Activated naive CD4-positive, alpha-beta T cell treated with Interleukin-2 at 50 U/mL for 16 hours (primary cell): ENCODE data around the gene RHOB.

Experiments
- DNase-seq: peaks from one replicate; pipeline ENCODE4 v3.0.0-alpha.2; 2020

The RHOB gene

DNA sequence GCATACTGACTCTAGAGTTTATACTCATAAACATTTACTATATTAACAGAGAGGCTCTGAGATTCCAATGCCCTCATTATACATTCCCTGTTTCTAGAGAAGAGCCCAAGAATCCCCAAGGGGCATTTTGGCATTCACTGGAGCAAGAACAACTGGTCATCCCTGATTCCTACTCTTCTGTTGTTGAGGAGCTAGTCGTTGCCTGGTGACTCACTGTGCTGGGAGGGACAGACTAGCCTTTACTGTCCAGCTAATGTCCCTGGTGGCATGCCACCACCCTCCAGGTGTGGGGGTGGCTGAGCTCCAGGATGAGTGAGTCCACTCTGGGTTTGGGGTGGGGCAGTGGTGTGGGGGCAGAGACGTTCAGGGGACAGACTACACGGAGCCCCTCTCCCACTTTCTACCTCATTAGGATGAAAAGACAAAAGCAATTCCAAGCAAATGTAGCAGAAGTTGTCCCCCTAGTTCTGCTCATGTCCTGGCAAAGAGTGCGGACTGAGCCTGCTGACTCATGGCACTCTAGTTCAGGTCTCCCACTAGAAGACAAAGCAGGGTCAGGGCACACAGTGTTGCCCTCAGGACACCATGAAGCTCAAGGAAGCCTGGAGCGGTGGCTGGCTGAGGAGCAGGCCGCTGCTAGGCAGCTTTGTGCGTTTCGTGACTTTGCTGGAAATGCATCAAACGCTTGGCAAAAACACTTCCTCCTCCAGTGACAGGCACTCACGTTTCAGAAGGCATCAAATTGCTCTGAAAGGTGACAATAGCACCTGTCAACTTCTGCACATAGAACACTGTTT is 49.4 kb downstream of the RHOB start:
- DNase-seq: no peak

DNA sequence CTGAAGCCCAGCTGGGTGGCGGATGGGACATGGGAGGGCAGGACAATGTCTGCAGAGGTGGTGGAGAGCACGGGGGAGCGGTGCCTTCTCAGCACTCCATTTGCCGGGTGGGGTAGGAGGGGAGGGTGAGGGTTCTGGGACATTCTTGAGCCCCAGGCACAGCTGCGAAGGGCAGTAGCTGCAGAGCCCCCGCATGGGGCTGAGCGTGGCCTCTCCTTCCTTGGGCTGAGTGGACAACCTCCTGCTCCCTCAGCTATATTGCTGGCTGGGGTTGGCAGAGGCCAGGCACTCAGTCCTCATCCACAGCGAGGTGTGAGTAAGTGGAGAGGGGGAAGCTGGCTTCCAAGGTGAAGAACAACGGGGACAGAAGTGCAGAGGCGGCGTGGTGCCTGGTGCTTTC is 50.1 kb downstream of the RHOB start:
- no peak for DNase-seq
